ENCODE measurements around the gene RTN4R.

Gene RTN4R

DNA sequence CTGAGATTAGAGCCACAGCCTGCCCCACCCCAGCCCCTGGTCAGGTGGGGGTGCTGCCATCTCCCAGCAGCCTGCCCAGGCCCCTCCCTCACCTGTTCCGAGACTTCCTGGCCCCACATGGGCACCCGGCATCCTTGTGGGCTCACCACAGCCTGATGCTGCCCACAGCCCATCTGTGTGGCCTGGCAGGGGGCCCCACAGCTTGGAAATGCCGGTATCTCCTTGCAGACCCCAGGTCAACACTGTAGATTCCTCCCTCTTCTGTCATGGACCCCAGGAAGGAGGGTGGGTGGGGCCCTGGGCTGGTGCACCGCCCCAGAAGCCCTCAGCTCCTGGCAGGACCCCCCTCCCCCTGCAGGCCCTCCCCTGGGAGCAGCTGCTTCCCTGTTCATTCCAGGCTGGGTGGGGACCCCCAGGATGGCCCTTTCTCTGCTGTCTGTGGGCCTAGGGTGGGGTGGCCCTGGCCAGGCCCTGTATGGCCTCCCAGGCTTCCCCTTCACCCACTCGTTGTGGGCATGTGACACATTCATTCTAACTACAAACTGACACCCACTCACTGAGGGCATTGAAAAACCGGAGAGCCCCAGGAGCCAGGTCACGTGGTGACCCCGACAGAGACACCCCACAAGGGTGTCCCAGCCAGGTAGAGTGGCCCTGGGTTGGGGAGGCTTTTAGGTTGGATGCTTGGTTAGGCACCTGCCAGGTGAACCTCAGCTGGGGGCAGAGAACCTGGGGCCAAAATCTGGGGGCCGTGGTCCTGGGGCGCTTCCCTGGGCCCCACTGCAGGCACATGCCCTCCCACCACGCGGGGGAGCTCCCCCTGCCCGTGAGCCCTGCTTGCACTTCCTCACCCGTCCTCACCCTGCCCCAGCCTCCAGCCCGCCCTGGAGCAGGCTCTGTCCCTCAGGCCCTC lies 73.2 kb downstream of the RTN4R start:
- Histone ChIP-seq H4K20me1 (ENCODE audit: insufficient read depth, low read length, poor library complexity, severe bottlenecking) (no peaks in the 10 kb centered on the region), H3K27me3 (ENCODE audit: insufficient read depth, low read length, poor library complexity, severe bottlenecking) (no peaks in the 10 kb centered on the region), H3F3A (ENCODE audit: low read depth) (no peaks in the 10 kb centered on the region), H3K9me2 (replicated peaks; ENCODE audit: low read depth, low read length) (no peaks in the 10 kb centered on the region), H3K79me2 (ENCODE audit: insufficient read depth, low read length) (no peaks in the 10 kb centered on the region), H3K9me3 (ENCODE audit: insufficient read depth, low read depth, low read length) (no peaks in the 10 kb centered on the region), H3K4me3 (ENCODE audit: low read length, poor library complexity, severe bottlenecking) (no peak overlapping the region), H3K4me2 (ENCODE audit: low read depth, low read length, poor library complexity, severe bottlenecking) (no peak overlapping the region), H3K4me1 (ENCODE audit: insufficient read depth, low read length, poor library complexity, severe bottlenecking) (peaks cover 5% of the 10 kb centered on the region), H3K36me3 (ENCODE audit: insufficient read depth, low read length) (no peaks in the 10 kb centered on the region), H3K9ac (ENCODE audit: low read depth, low read length, poor library complexity, severe bottlenecking) (no peak overlapping the region), H2AFZ (ENCODE audit: low read length) (no peak overlapping the region)
- TF ChIP-seq, protein P1, sequence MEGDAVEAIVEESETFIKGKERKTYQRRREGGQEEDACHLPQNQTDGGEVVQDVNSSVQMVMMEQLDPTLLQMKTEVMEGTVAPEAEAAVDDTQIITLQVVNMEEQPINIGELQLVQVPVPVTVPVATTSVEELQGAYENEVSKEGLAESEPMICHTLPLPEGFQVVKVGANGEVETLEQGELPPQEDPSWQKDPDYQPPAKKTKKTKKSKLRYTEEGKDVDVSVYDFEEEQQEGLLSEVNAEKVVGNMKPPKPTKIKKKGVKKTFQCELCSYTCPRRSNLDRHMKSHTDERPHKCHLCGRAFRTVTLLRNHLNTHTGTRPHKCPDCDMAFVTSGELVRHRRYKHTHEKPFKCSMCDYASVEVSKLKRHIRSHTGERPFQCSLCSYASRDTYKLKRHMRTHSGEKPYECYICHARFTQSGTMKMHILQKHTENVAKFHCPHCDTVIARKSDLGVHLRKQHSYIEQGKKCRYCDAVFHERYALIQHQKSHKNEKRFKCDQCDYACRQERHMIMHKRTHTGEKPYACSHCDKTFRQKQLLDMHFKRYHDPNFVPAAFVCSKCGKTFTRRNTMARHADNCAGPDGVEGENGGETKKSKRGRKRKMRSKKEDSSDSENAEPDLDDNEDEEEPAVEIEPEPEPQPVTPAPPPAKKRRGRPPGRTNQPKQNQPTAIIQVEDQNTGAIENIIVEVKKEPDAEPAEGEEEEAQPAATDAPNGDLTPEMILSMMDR (conservative IDR thresholded peaks at IDR 0.05; ENCODE audit: low read length), result no peak
- TF ChIP-seq EZH2phosphoT487 (IDR thresholded peaks at IDR 0.05; ENCODE audit: borderline replicate concordance), result no peak

DNA sequence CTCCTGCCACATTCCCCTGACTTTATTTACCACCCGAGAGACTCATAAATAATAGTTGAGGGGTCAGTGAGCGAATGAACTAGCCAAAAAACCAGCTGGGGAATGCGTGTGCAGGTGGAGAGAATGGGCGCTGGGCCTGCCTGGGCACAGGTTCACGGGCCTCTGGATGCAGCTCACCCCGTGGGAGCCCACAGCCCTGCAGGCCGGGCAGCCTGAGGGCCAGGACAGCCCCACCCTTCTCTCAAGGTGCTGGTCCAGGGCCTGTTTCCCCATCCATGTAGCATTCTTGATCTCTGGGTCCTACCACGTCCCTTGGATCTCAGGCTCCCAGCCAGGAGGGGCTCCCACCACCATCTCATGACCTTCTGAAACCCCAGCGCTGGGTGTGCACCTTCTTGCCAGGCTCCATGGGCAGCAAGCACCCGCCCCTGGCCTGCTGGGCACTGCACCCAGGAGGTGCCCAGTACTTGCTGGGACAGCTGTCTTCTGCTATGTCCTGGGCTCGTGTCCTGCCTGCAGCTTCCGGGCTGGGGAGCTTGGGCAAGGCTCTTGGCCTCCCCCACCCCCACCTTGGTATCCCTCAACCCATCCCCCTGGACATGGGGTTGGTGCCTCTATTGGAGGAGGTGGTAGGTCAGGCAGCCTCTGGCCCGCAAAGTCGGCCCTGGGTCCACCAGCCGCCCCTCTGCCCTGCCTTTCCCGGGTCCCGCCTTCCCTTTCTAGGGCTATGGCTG lies 74.2 kb downstream of the RTN4R start:
- TF ChIP-seq, protein P1 (conservative IDR thresholded peaks at IDR 0.05; ENCODE audit: low read length), result no peak
- TF ChIP-seq EZH2phosphoT487 (IDR thresholded peaks at IDR 0.05; ENCODE audit: borderline replicate concordance), result no peak
- Histone ChIP-seq H3F3A (ENCODE audit: low read depth) (no peaks in the 10 kb centered on the region), H3K9me2 (replicated peaks; ENCODE audit: low read depth, low read length) (no peaks in the 10 kb centered on the region), H3K4me1 (ENCODE audit: insufficient read depth, low read length, poor library complexity, severe bottlenecking) (peaks cover 5% of the 10 kb centered on the region), H3K9me3 (ENCODE audit: insufficient read depth, low read depth, low read length) (no peaks in the 10 kb centered on the region), H3K79me2 (ENCODE audit: insufficient read depth, low read length) (no peaks in the 10 kb centered on the region), H2AFZ (ENCODE audit: low read length) (no peak overlapping the region), H3K4me2 (ENCODE audit: low read depth, low read length, poor library complexity, severe bottlenecking) (no peak overlapping the region), H3K27me3 (ENCODE audit: insufficient read depth, low read length, poor library complexity, severe bottlenecking) (no peaks in the 10 kb centered on the region), H3K9ac (ENCODE audit: low read depth, low read length, poor library complexity, severe bottlenecking) (no peak overlapping the region), H3K36me3 (ENCODE audit: insufficient read depth, low read length) (no peaks in the 10 kb centered on the region), H3K4me3 (ENCODE audit: low read length, poor library complexity, severe bottlenecking) (no peak overlapping the region), H4K20me1 (ENCODE audit: insufficient read depth, low read length, poor library complexity, severe bottlenecking) (no peaks in the 10 kb centered on the region)

DNA sequence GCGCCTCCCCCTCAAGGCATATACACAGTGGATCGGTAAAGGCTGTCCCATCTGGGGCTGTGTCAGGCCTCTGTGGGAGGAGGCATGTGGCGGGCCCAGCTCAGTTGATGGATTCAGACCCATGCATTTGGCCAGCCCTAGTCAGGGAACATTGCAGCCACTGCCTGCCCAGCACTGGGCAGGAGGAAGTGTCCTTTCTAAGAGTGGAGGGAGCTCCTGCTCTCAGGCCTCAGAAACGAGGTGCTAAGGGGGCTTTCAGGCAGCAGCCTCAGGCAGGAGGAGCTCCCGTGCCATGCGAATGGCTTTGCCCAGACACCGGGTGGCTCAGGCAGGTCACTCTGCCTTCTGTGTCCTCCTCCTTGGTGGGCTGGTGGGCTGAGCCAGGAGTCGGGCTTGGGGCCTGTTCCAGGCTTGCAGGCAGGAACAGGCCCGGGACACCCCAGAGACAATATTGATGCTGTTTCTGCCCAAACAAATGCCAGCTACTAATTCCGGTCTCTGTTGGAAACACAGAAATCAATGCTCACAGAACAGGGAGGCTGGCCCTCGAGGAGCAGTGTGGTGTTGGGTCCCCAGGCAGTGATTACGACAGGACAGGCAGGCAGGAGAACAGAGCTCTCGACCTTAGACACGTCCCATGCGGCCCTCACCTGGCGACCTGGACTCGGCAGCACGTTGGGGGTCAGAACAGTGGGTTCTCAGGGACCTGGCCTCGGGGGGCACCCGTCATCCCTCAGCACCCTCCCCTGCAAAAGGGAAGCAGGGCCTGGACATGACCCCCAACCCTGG lies 75.0 kb downstream of the RTN4R start:
- Histone ChIP-seq H3K9me2 (replicated peaks; ENCODE audit: low read depth, low read length) (no peaks in the 10 kb centered on the region), H3F3A (ENCODE audit: low read depth) (no peaks in the 10 kb centered on the region), H3K4me1 (ENCODE audit: insufficient read depth, low read length, poor library complexity, severe bottlenecking) (no peaks in the 10 kb centered on the region), H3K9me3 (ENCODE audit: insufficient read depth, low read depth, low read length) (no peaks in the 10 kb centered on the region), H3K9ac (ENCODE audit: low read depth, low read length, poor library complexity, severe bottlenecking) (no peak overlapping the region), H2AFZ (ENCODE audit: low read length) (no peak overlapping the region), H3K27me3 (ENCODE audit: insufficient read depth, low read length, poor library complexity, severe bottlenecking) (no peaks in the 10 kb centered on the region), H3K4me2 (ENCODE audit: low read depth, low read length, poor library complexity, severe bottlenecking) (no peak overlapping the region), H3K4me3 (ENCODE audit: low read length, poor library complexity, severe bottlenecking) (no peak overlapping the region), H3K36me3 (ENCODE audit: insufficient read depth, low read length) (no peaks in the 10 kb centered on the region), H4K20me1 (ENCODE audit: insufficient read depth, low read length, poor library complexity, severe bottlenecking) (no peaks in the 10 kb centered on the region), H3K79me2 (ENCODE audit: insufficient read depth, low read length) (no peaks in the 10 kb centered on the region)
- TF ChIP-seq, protein P1 (conservative IDR thresholded peaks at IDR 0.05; ENCODE audit: low read length), result no peak
- no peak for TF ChIP-seq EZH2phosphoT487 (IDR thresholded peaks at IDR 0.05; ENCODE audit: borderline replicate concordance)

All from Loucy (cell line).